HTR-8/SVneo (cell line): ENCODE results near the gene NKAP.
"Not testable (repeated sequence)": the region's sequence is repeated elsewhere in the genome, so short reads cannot be mapped to it uniquely, and the experiment has no call there.

Source experiments
- DNase-seq: peaks from one replicate; pipeline ENCODE4 v3.0.0; 2011; ENCODE audit warnings: low spot score, mixed read lengths; ENCODE audit not compliant: insufficient read length
- FAIRE-seq: peaks from 2 replicates; lab custom pipeline; 2011; peaks lifted over from hg19 to GRCh38; lab: Jason Lieb, UNC

Gene NKAP

GRCh38 chrX:119943185-119943988 is at the start of gene NKAP:
NKAP (minus strand) TSS chrX:119943751; CDS start chrX:119943605, 146 bp downstream.
- DNase-seq (peak; percentile 53), FAIRE-seq (no peak)

GRCh38 chrX:119991005-119991787 is 47.6 kb upstream of the NKAP start:
- no peak for FAIRE-seq

GRCh38 chrX:119990556-119991004 is 47.0 kb upstream of the NKAP start:
- no peak for DNase-seq
- no peak for FAIRE-seq

More at GRCh38 chrX:119991005-119991787, 47.6 kb upstream of the NKAP start:
- DNase-seq, result no peak

- no peak for FAIRE-seq
- no peak for DNase-seq
Observed at GRCh38 chrX:119989905-119990555, 46.5 kb upstream of the NKAP start.

- FAIRE-seq, result no peak
- DNase-seq, result no peak
Observed at GRCh38 chrX:119986203-119986602, 42.7 kb upstream of the NKAP start.

GRCh38 chrX:119984652-119985051 is 41.1 kb upstream of the NKAP start:
- FAIRE-seq, result no peak
- no peak for DNase-seq

- FAIRE-seq, result no peak
- DNase-seq, result no peak
Observed at GRCh38 chrX:119983494-119983893, 39.9 kb upstream of the NKAP start.

GRCh38 chrX:119982145-119982544 is 38.6 kb upstream of the NKAP start:
- DNase-seq (no peak), FAIRE-seq (no peak)

- DNase-seq, result peak; percentile 20
- FAIRE-seq, result no peak
Observed at GRCh38 chrX:119981286-119982070, 37.9 kb upstream of the NKAP start.

- not testable (repeated sequence) for DNase-seq, FAIRE-seq
Observed at GRCh38 chrX:119977172-119977571, 33.6 kb upstream of the NKAP start.

GRCh38 chrX:119971184-119971583 is 27.6 kb upstream of the NKAP start:
- DNase-seq (no peak), FAIRE-seq (no peak)

GRCh38 chrX:119970574-119970973 is 27.0 kb upstream of the NKAP start:
- peak; percentile 26 for FAIRE-seq
- no peak for DNase-seq

GRCh38 chrX:119966837-119967236 is 23.3 kb upstream of the NKAP start:
- not testable (repeated sequence) for DNase-seq, FAIRE-seq

GRCh38 chrX:119960625-119961024 is 17.1 kb upstream of the NKAP start:
- no peak for FAIRE-seq
- no peak for DNase-seq

- not testable (repeated sequence) for FAIRE-seq, DNase-seq
Observed at GRCh38 chrX:119955807-119956570, 12.4 kb upstream of the NKAP start.

- no peak for DNase-seq
- FAIRE-seq, result no peak
Observed at GRCh38 chrX:119954374-119954773, 10.8 kb upstream of the NKAP start.

- DNase-seq, result no peak
- FAIRE-seq, result no peak
Observed at GRCh38 chrX:119948381-119948780, 4.8 kb upstream of the NKAP start.

GRCh38 chrX:119945481-119945880 is 1.9 kb upstream of the NKAP start:
- DNase-seq (no peak), FAIRE-seq (no peak)

GRCh38 chrX:119942831-119943184 is 743 bp downstream of the NKAP start:
- FAIRE-seq, result no peak

More at GRCh38 chrX:119942831-119943184, 743 bp downstream of the NKAP start:
- no peak for DNase-seq
